GM18907 (cell line): ENCODE measurements around the gene WWOX.

ENCODE experiments used
- ATAC-seq: cut with Tn5 transposase; IDR thresholded peaks from one replicate; pipeline ENCODE4 v1.9.1; 2021; ENCODE audit warnings: mild to moderate bottlenecking, moderate library complexity; ENCODE audit not compliant: unreplicated experiment

Gene WWOX

DNA sequence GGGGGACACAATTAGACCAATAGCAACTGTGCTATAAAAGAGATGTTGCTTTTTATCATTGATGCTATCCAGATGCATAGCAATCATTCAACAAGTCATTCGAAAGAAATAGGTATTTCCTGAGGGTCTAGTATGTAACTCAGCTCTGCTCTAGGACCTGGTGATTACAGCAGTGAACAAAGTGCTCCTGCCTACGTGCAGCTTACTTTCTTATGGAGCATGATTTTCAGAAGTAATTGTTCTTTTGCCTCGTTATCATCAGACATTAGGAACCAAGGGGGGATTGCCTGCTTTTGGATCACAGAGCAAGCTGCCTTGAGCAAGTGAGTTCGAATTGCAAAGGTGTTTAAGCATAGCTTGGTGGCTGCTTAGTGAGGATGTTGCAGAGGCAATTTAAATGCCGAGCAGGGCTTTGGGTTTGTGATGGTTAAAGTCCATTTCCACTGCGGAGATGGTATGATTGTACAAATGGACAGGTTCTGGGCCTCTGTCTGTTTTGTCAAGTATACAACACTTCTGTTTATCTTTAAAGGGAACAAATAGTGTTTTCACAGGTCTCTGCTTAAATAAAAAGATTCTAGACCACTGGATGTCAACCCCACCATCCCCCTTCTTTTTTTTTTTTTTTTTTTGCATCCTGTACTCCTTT, 41.5 kb downstream of the WWOX start:
- no peak for ATAC-seq

DNA sequence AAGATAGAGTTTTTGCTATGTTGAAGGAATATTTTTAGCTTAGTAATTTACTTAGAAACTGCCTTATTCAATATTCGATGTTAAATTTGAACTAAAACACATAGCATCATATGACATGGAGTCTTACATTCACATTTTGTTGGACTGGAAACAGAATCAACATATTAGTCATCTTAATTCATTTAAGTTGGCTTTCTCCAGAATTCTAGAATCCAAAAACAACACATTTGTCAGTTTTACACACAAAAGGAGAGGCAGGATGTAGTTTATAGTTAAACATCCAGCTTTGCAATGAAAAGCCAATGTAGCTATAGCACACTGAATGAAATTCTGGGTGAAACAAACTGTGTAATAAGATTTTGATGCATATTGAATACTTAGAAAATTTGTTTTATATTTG, 43.3 kb downstream of the WWOX start:
- ATAC-seq: no peak

GRCh38 chr16:78146807-78147206, 47.4 kb downstream of the WWOX start:
- no peak for ATAC-seq

DNA sequence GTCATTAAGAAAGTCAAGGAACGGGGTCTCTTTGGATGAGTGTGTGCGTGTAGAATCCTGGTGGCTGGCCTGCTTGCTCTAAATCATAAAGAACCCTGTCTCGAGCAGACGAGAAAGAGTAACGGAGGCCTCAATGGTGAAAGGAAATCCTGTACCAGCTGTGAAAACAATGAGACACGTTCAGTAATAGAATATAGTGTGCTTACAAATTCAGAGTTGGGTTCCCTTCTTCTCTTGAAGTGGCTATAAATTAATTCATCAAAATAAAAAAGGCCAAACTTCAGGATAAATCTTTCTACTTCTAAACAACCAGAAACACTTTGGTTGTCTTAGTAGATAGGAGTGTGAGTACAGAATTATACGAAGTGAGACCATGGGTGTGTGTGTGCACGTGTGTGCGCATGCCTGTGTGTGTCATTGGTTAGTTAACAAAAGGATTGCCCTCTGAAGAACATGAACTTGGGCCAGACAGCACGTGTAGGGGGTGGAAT, 48.5 kb downstream of the WWOX start:
- ATAC-seq: no peak

GRCh38 chr16:78150233-78150632, 50.8 kb downstream of the WWOX start:
- no peak for ATAC-seq

GRCh38 chr16:78154729-78155461, 55.4 kb downstream of the WWOX start:
- no peak for ATAC-seq

- ATAC-seq: no peak
Observed at GRCh38 chr16:78155791-78156345, 56.4 kb downstream of the WWOX start.

DNA sequence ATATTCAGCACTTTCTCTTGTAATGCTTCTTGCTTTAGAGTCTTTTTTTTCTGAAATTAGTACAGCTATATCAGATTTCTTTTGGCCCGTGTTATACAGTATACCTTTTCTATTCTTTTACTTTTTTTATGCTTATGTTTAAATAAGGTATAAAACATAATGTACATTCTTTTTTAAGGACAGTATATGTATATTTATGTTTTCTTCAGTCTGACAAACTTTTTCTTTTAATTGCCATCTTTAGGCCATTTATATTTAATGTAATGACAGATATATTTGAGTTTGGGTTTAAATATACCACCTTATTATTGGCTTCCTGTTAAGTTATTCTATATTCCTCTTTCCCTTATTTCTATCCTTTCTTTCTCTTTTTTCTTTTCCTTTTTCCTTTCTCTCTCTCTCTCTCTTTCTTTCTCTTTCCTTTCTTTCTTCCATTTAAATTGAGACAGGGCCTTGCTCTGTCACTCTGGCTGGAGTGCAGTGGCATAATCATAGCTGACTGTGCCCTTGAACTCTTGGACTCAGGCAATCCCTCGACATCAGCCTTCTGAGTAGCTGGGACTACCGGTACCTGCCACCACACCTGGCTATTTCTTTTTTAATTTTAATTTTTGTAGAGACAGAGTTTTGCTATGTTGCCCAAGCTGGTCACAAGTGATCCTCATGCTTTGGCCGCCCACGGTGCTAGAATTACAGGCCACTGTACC, 61.7 kb downstream of the WWOX start:
- no peak for ATAC-seq

DNA sequence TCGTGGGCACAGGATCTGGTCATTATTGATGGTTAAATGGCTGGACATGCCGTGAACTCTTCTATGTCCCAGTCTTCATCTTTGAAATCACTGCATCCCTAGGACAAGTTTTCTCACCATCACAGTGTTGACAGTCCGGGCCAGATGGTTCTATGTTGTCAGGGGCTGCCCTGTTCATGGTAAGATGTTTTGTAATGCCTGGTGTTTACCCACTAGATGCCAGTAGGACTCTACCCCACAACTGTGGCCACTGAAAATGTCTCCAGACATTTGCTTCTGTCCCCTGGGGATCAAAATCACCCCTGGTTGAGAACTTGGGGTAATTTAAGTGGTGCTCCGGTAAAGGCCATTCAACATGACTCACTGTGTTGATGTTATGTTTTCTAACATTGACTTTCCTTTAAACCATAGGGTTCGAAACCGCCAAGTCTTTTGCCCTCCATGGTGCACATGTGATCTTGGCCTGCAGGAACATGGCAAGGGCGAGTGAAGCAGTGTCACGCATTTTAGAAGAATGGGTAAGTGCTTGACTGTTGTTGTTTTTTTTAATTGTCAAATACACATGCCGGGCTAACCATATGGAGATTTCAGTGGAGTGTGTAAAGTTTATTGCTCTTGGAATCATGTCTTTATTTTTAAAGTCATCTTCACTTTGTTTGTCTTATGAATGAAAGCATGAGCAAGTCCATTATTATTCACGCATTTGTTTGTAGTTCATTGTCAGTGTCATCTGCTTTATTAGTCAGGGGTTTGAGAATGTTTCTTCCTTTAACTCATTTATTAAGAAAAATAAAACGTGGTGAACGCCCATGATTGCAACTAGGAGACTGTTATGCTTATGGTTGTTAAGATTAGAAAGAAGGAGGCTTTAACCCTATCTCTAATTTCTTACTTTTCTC, 64.6 kb downstream of the WWOX start:
- no peak for ATAC-seq

DNA sequence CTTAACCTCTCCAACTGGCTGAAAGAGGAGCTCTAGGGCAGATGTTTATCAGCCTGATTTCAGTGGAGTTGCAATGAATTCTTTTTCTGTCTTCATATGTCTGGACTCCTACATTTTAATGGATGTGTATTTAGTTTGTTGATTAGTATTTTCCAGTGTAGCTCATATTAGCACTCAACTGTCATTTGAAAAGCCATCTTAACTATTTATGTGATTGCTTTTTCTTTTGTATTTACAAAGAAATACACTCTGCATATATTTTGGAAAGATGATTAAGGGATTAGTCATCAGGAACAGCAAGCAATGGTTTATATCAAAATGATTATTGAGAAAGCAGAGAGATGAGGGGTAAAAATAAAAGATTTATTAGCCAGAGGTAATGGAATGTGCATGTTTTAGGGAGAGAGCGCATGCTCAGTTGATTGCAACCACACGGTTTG, 71.1 kb downstream of the WWOX start:
- no peak for ATAC-seq

GRCh38 chr16:78175287-78175686, 75.8 kb downstream of the WWOX start:
- no peak for ATAC-seq

GRCh38 chr16:78176435-78176834, 77.0 kb downstream of the WWOX start:
- no peak for ATAC-seq

DNA sequence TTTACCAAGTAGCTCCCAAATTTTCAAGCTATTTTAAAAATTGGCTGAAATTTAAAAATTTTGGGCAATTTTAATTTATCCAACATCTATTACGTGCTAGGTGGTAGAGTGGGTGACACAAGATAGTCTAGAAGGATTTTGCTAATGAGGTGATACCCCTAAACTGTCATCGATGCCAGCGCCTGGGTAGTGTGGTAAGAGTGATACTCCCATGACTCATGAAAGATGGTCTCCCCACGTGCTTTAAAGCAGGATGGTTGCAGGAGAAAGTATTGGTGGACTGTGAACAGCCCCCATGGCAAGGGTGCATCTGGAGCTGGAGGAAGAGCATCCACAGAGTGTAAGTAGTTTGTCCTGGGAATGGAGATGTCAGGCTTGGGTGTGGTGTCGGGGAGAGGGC, 77.8 kb downstream of the WWOX start:
- no peak for ATAC-seq

- no peak for ATAC-seq
Observed at GRCh38 chr16:78177987-78178386, 78.5 kb downstream of the WWOX start.

DNA sequence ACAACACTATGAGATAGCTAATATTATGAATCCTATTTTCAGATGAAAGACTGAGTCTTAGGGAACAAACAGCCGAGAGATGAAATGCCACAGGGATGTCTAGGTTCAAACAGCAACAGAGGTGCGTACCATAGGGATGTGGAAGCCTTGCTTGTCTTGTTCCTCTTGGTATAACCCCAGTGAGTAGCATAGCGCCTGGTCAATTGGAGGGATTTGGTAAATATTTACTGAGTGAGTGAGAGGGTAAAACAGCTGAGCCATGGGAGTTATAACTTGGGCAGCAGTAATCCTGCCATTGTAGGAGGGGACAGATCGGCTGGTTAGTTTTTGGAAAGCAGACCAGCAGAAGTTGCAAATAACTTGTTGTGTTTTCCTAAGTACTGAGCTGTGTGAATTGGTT, 80.2 kb downstream of the WWOX start:
- no peak for ATAC-seq

DNA sequence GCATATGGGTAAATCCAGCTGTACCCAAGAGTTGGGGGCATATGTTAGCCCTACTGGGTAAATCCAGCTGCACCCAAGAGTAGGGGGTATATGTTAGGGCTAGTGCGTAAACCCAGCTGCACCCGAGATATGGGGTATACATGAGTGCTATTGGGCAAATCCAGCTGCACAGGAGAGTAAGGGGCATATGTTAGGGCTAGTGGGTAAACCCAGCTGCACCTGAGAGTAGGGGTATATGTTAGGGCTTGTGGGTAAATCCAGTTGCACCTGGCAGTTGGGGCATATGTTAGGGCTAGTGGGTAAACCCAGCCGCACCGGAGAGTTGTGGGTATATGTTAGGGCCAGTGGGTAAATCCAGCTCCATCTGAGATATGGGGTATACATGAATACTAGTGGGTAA, 80.9 kb downstream of the WWOX start:
- no peak for ATAC-seq

DNA sequence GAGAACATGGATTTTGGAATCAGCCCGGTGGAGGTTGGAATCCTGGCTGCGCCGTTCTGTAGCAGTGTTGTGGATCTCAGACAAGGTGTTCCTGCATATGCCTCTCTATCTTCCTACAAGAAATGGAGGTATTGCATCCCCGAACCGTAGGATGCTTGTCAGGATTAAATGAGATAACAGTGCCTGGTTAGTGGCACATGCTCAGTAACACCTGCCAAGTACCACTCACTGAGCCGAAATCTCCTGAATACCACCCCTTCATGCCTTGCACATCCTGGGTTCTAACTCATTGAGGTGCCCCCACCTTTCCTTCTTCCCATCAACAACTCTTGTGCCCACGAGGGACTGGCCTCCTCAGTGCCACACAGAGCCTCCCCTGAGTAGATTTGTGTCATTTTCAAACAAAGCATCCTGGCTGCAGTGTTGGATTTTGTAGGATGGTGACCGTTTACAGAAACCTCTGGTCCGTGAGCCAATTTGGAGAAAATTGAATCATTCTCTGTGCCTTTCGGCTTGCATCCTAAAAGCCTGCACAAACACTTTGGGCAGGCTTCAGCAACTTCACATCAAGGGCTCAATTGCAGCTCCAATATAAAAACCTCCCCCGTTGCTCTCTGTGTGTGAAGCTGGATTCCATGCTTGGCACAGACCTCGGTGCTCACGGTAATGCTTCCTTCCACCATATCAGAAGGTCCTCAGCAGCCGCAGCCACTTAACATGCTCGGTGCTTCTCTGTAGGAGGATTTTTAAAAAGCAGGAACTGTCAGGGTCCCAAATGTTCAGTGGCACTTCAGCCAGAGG, 84.2 kb downstream of the WWOX start:
- no peak for ATAC-seq

- ATAC-seq: no peak
Observed at GRCh38 chr16:78184238-78185183, 85.1 kb downstream of the WWOX start.

DNA sequence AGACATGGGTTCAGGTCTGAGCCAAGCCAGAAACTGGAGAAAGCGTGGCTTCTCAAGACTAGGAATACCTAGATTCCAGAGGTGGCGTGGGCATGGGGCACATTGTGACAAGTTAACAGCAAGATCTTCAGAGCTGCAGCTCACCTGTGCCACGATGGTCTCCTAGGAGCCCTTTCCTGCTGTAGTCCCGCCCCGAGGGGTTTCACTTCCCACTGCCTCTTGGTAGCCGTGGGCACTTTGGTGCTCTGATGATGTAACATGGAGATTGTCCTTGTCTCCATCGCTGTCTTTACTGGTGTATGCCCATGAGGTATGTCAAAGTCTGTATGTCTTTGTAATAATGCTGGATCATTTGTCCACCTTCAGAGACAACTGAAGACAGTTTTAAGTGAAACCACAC, 89.7 kb downstream of the WWOX start:
- ATAC-seq: no peak
